Measurements from ENCODE around the gene ZNF280B. TPM values are rescaled to one million over a fixed set of nuclear protein-coding genes. Genes with fewer than 3 reads are reported as not detected.

ZNF280B gene
- polyA plus RNA-seq, 1 donor (not counting 4 experiments of a cell fraction or from before 2014, with no cell fraction given) = 0.04 TPM

DNA sequence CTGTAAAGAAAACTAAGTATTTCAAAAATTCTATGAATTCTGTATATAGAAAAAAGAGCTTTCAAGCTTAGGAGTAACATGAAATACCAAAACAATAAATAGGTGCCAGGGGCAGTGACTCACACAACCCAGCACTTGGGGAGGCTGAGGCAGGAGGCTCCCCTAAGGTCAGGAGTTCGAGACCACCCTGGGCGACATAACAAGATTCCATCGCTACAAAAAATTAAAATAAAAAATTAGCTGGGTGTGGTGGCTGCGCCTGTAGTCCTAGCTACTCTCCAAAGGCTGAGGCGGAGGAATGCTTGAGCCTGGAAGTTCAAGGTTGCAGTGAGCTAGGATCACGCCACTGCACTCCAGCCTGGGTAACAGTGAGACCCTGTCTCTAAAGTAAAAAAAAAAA lies 21.5 kb downstream of the ZNF280B start:
- H2AFZ ChIP-seq (ENCODE audit: control insufficient read depth, low read length) = no peak overlapping the region
- H3K27me3 ChIP-seq (ENCODE audit: control insufficient read depth, extremely low read depth, insufficient read depth, low read length) = no peaks in the 10 kb centered on the region
- dilution Hi-C loops (cut with MboI; ENCODE audit: extremely low pct_ligation_motif_present, low sequenced_read_pairs) = no loop called here
- H3K4me3 ChIP-seq (ENCODE audit: control insufficient read depth in 2 of 3, extremely low read depth in 1 of 3, insufficient read depth in 2 of 3, low read depth in 1 of 3, low read length in 3 of 3) = no peak overlapping the region
- no peak overlapping the region for H3K9ac ChIP-seq (ENCODE audit: control insufficient read depth, extremely low read depth, insufficient read depth, low read length)
- TF ChIP-seq, protein P1, sequence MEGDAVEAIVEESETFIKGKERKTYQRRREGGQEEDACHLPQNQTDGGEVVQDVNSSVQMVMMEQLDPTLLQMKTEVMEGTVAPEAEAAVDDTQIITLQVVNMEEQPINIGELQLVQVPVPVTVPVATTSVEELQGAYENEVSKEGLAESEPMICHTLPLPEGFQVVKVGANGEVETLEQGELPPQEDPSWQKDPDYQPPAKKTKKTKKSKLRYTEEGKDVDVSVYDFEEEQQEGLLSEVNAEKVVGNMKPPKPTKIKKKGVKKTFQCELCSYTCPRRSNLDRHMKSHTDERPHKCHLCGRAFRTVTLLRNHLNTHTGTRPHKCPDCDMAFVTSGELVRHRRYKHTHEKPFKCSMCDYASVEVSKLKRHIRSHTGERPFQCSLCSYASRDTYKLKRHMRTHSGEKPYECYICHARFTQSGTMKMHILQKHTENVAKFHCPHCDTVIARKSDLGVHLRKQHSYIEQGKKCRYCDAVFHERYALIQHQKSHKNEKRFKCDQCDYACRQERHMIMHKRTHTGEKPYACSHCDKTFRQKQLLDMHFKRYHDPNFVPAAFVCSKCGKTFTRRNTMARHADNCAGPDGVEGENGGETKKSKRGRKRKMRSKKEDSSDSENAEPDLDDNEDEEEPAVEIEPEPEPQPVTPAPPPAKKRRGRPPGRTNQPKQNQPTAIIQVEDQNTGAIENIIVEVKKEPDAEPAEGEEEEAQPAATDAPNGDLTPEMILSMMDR (optimal IDR thresholded peaks at IDR 0.05 in 1 of 3, IDR thresholded peaks at IDR 0.05 in 1 of 3, conservative IDR thresholded peaks at IDR 0.05 in 1 of 3; ENCODE audit: extremely low read depth in 1 of 3, insufficient read depth in 2 of 3, low read length in 3 of 3) = no peak
- no peak for TF ChIP-seq EZH2 (IDR thresholded peaks at IDR 0.05; ENCODE audit: low read length)
- no peaks in the 10 kb centered on the region for H4K20me1 ChIP-seq (ENCODE audit: control insufficient read depth, extremely low read depth, insufficient read depth, low read length)
- no peak overlapping the region for H3K4me2 ChIP-seq (ENCODE audit: control insufficient read depth, extremely low read depth, insufficient read depth, low read depth, low read length)
- H3K36me3 ChIP-seq (ENCODE audit: control insufficient read depth in 2 of 2, extremely low read depth in 1 of 2, insufficient read depth in 2 of 2, low read length in 2 of 2) = no peaks in the 10 kb centered on the region
- FAIRE-seq (no peak), DNase-seq (ENCODE audit: low read depth, low spot score) (no peak)
- no peaks in the 10 kb centered on the region for H3K9me3 ChIP-seq (ENCODE audit: control insufficient read depth, low read depth, low read length)
- H3K4me1 ChIP-seq (ENCODE audit: control insufficient read depth, extremely low read depth, insufficient read depth, low read length) = no peaks in the 10 kb centered on the region
- H3K79me2 ChIP-seq (ENCODE audit: control insufficient read depth, insufficient read depth, low read length) = no peaks in the 10 kb centered on the region
- H3K27ac ChIP-seq (ENCODE audit: control insufficient read depth, insufficient read depth, low read length) = no peak overlapping the region
- no peaks in the 10 kb centered on the region for H3K9me1 ChIP-seq (ENCODE audit: control insufficient read depth, extremely low read depth, insufficient read depth, low read length)

DNA sequence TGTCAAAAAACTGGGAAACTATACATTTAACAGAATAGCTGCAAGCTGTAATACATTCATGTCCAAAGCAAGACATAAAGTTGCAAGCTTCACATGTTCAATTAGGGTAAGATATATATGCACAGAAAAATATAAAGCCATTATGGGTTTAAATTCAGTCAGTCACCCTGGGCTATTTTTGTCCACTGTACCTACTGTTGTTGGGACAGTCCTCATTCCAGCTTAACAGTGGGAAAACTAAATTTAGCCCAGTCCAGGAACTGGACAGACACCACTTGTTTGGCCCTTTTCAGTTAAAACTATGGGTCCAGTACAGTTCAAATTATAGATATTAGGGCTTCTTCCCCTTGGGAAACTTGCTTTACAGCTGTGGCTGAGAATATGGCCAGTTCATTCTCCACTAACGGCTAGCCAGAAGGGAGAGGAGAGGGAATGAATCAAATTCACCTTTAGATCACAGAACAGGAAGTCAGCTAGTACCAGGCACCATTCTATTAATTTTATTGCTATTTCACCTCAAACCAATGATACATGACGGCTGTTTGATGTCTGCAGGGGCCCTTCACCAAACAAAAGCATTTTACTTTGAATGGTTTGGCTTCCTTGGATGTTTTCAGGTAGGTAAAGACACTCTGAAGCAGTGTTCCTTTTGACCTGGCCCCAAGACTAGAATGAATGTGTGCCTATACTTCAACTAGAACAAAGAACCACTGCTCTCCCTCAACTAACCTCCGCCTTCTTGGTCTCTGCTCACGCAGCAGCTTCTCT lies 22.2 kb downstream of the ZNF280B start:
- Histone ChIP-seq H2AFZ (ENCODE audit: control insufficient read depth, low read length) (no peak overlapping the region), H4K20me1 (ENCODE audit: control insufficient read depth, extremely low read depth, insufficient read depth, low read length) (no peaks in the 10 kb centered on the region), H3K9ac (ENCODE audit: control insufficient read depth, extremely low read depth, insufficient read depth, low read length) (no peak overlapping the region), H3K4me3 (ENCODE audit: control insufficient read depth in 2 of 3, extremely low read depth in 1 of 3, insufficient read depth in 2 of 3, low read depth in 1 of 3, low read length in 3 of 3) (no peak overlapping the region), H3K79me2 (ENCODE audit: control insufficient read depth, insufficient read depth, low read length) (no peaks in the 10 kb centered on the region), H3K4me2 (ENCODE audit: control insufficient read depth, extremely low read depth, insufficient read depth, low read depth, low read length) (no peak overlapping the region), H3K4me1 (ENCODE audit: control insufficient read depth, extremely low read depth, insufficient read depth, low read length) (no peaks in the 10 kb centered on the region), H3K27ac (ENCODE audit: control insufficient read depth, insufficient read depth, low read length) (no peak overlapping the region), H3K27me3 (ENCODE audit: control insufficient read depth, extremely low read depth, insufficient read depth, low read length) (no peaks in the 10 kb centered on the region), H3K36me3 (ENCODE audit: control insufficient read depth in 2 of 2, extremely low read depth in 1 of 2, insufficient read depth in 2 of 2, low read length in 2 of 2) (no peaks in the 10 kb centered on the region), H3K9me1 (ENCODE audit: control insufficient read depth, extremely low read depth, insufficient read depth, low read length) (no peaks in the 10 kb centered on the region), H3K9me3 (ENCODE audit: control insufficient read depth, low read depth, low read length) (no peaks in the 10 kb centered on the region)
- DNase-seq (ENCODE audit: low read depth, low spot score) = no peak
- dilution Hi-C loops (cut with MboI; ENCODE audit: extremely low pct_ligation_motif_present, low sequenced_read_pairs) = no loop called here
- FAIRE-seq = no peak
- no peak for TF ChIP-seq EZH2 (IDR thresholded peaks at IDR 0.05; ENCODE audit: low read length)
- TF ChIP-seq, protein P1 (optimal IDR thresholded peaks at IDR 0.05 in 1 of 3, IDR thresholded peaks at IDR 0.05 in 1 of 3, conservative IDR thresholded peaks at IDR 0.05 in 1 of 3; ENCODE audit: extremely low read depth in 1 of 3, insufficient read depth in 2 of 3, low read length in 3 of 3) = no peak

Data from keratinocyte (primary cell).